NB4 (cell line): ENCODE measurements around the gene RASSF5.

Source experiments
- MAX ChIP-seq: IDR thresholded peaks from 2 replicates; pipeline ENCODE4 v1.6.1; 2011; ENCODE audit warnings: low read depth, low read length
- MYC ChIP-seq: IDR thresholded peaks from 2 replicates; pipeline ENCODE4 v1.6.1; 2011; ENCODE audit warnings: low read depth, low read length
- POLR2A ChIP-seq: IDR thresholded peaks from 2 replicates; pipeline ENCODE4 v1.6.1; 2011; ENCODE audit warnings: mild to moderate bottlenecking; ENCODE audit not compliant: insufficient read length; ENCODE audit errors: extremely low read depth
- TF ChIP-seq, protein P1 (sequence below): IDR thresholded peaks from one replicate; pipeline ENCODE4 v1.5.1; 2012; ENCODE audit warnings: low read depth, low read length

DNA sequence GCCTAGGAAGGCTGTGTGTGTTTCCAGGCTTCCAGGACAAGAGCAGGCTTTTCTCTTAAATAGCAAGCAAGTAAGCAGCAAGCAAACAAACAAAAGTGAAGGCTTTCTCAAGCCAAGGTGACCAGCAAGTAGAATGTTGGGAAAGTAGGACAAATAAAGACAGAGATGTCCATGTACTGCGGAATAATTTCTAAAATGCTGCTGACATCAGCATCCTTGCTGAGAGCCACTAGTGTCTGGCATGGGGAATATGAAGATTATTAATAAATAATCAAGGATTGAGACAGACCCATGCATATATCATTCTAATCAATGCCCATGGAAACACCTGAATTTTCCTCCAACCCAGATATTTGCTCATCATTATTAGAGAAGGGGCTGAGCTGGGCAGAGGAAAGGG, 121.6 kb downstream of the RASSF5 start:
- no peak for TF ChIP-seq MAX
- TF ChIP-seq MYC = no peak
- TF ChIP-seq, protein P1, sequence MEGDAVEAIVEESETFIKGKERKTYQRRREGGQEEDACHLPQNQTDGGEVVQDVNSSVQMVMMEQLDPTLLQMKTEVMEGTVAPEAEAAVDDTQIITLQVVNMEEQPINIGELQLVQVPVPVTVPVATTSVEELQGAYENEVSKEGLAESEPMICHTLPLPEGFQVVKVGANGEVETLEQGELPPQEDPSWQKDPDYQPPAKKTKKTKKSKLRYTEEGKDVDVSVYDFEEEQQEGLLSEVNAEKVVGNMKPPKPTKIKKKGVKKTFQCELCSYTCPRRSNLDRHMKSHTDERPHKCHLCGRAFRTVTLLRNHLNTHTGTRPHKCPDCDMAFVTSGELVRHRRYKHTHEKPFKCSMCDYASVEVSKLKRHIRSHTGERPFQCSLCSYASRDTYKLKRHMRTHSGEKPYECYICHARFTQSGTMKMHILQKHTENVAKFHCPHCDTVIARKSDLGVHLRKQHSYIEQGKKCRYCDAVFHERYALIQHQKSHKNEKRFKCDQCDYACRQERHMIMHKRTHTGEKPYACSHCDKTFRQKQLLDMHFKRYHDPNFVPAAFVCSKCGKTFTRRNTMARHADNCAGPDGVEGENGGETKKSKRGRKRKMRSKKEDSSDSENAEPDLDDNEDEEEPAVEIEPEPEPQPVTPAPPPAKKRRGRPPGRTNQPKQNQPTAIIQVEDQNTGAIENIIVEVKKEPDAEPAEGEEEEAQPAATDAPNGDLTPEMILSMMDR = no peak
- TF ChIP-seq POLR2A = no peak
